OCI-LY1 (cell line): ENCODE measurements around the gene POLR2C.
"Not testable (repeated sequence)": the region's sequence is repeated elsewhere in the genome, so short reads cannot be mapped to it uniquely, and the experiment has no call there.

ENCODE experiments used
- H2AFZ ChIP-seq: fragments of 200-600 bp; sonication (generic), shearing (Covaris generic); 2 replicates; pipeline ENCODE4 v1.6.0; 2014; ENCODE audit warnings: antibody characterized with exemption, mild to moderate bottlenecking, low read length
- H3F3A ChIP-seq: fragments of 200-600 bp; sonication (generic), shearing (Covaris generic); 2 replicates; pipeline ENCODE4 v1.6.0; 2014; ENCODE audit warnings: mild to moderate bottlenecking, antibody characterized with exemption, low read length, moderate library complexity; ENCODE audit not compliant: insufficient read depth
- H3K27ac ChIP-seq: fragments of 200-600 bp; sonication (generic); 2 replicates; pipeline ENCODE4 v1.5.1; 2014; ENCODE audit warnings: low read length, mixed run types, mild to moderate bottlenecking, low read depth; ENCODE audit not compliant: poor library complexity, severe bottlenecking
- H3K27me3 ChIP-seq: fragments of 200-600 bp; sonication (generic); 2 replicates; pipeline ENCODE4 v1.6.0; 2014; ENCODE audit warnings: antibody characterized with exemption, mild to moderate bottlenecking, low read length, moderate library complexity; ENCODE audit not compliant: insufficient read depth
- H3K36me3 ChIP-seq: fragments of 200-600 bp; sonication (generic); 2 replicates; pipeline ENCODE4 v1.6.1; 2014; ENCODE audit warnings: mild to moderate bottlenecking, antibody characterized with exemption, low read length, moderate library complexity, mixed read lengths; ENCODE audit not compliant: insufficient read depth
- H3K4me1 ChIP-seq: fragments of 200-600 bp; sonication (generic); 2 replicates; pipeline ENCODE4 v1.5.1; 2014; ENCODE audit warnings: mild to moderate bottlenecking, low read length, moderate library complexity; ENCODE audit not compliant: insufficient read depth, severe bottlenecking
- H3K4me2 ChIP-seq: fragments of 200-600 bp; sonication (generic), shearing (Covaris generic); 2 replicates; pipeline ENCODE4 v1.6.1; 2014; ENCODE audit warnings: low read length
- H3K4me3 ChIP-seq: fragments of 200-600 bp; sonication (generic); 2 replicates; pipeline ENCODE4 v1.5.1; 2014; ENCODE audit warnings: low read length, low read depth, mild to moderate bottlenecking, mixed read lengths; ENCODE audit not compliant: poor library complexity, severe bottlenecking
- H3K79me2 ChIP-seq: fragments of 200-600 bp; shearing (Covaris generic); 2 replicates; pipeline ENCODE4 v1.6.1; 2016; ENCODE audit warnings: mixed run types, low read length, mixed read lengths; ENCODE audit not compliant: insufficient read depth
- H3K9ac ChIP-seq: fragments of 200-600 bp; sonication (generic), shearing (Covaris generic); 2 replicates; pipeline ENCODE4 v1.6.1; 2014; ENCODE audit warnings: mild to moderate bottlenecking, low read length, mixed read lengths
- H3K9me2 ChIP-seq: fragments of 200-600 bp; sonication (generic), shearing (Covaris generic); 2 replicates; pipeline ENCODE4 v1.6.1; 2014; ENCODE audit warnings: low read depth, mild to moderate bottlenecking, low read length, mixed read lengths
- H3K9me3 ChIP-seq: fragments of 200-600 bp; shearing (Covaris generic); 2 replicates; pipeline ENCODE4 v1.6.1; 2014; ENCODE audit warnings: low read length, mixed read lengths
- H4K20me1 ChIP-seq: fragments of 200-600 bp; sonication (generic), shearing (Covaris generic); 2 replicates; pipeline ENCODE4 v1.6.0; 2016; ENCODE audit warnings: mild to moderate bottlenecking, low read length; ENCODE audit not compliant: insufficient read depth
- CTCF ChIP-seq: fragments of 200-600 bp; sonication (generic), shearing (Covaris generic); IDR thresholded peaks from 2 replicates; pipeline ENCODE4 v1.5.1; 2017; ENCODE audit warnings: mild to moderate bottlenecking, antibody characterized with exemption, low read length, moderate library complexity, mixed read lengths
- EZH2 ChIP-seq: fragments of 200-600 bp; sonication (generic), shearing (Covaris generic); IDR thresholded peaks from 2 replicates; pipeline ENCODE4 v1.8.0; 2017; ENCODE audit warnings: borderline replicate concordance, mixed run types, mild to moderate bottlenecking, antibody characterized with exemption, low read length, moderate library complexity, mixed read lengths

POLR2C gene

GRCh38 chr16:57497121-57497520 lies 34.6 kb downstream of the POLR2C start:
- H3K4me3 ChIP-seq, result no peak overlapping the region
- H3K4me1 ChIP-seq, result no peaks in the 10 kb centered on the region
- TF ChIP-seq CTCF, result no peak
- TF ChIP-seq EZH2, result no peak
- no peak overlapping the region for H3K4me2 ChIP-seq
- no peak overlapping the region for H3K9ac ChIP-seq
- H3K79me2 ChIP-seq, result no peaks in the 10 kb centered on the region
- no peak overlapping the region for H3K27ac ChIP-seq
- no peaks in the 10 kb centered on the region for H3F3A ChIP-seq
- no peaks in the 10 kb centered on the region for H3K36me3 ChIP-seq
- no peaks in the 10 kb centered on the region for H4K20me1 ChIP-seq
- H3K9me3 ChIP-seq, result no peaks in the 10 kb centered on the region
- no peaks in the 10 kb centered on the region for H3K9me2 ChIP-seq
- H2AFZ ChIP-seq, result no peak overlapping the region
- 0 out of 2 replicates have a peak, but pooled peaks cover 6% of the 10 kb centered on the region for H3K27me3 ChIP-seq

DNA sequence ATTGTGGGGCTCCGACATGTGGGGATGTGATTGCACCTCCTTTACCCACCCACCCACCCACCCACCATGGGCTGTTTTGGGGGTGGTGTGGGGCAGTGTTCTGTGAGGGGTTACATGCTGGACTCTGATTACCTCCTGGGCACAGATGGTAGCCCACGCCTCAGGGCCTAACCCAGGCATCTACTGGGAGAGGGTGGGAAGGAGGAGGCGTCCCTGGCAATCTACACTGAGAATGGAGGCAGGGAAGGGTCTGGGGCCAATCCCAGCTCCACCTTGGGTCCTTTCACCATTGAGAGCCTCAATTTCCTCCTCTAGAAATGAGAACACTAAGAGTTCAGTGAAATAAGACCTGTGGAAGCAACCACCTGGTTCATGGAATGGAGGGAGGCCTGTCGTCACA lies 35.6 kb downstream of the POLR2C start:
- Histone ChIP-seq H2AFZ (no peak overlapping the region), H3K4me2 (no peak overlapping the region), H3K27me3 (0 out of 2 replicates have a peak, but pooled peaks cover 6% of the 10 kb centered on the region), H3K36me3 (no peaks in the 10 kb centered on the region), H4K20me1 (no peaks in the 10 kb centered on the region), H3K79me2 (no peaks in the 10 kb centered on the region), H3K9me2 (no peaks in the 10 kb centered on the region), H3K4me1 (no peaks in the 10 kb centered on the region), H3K9me3 (no peaks in the 10 kb centered on the region), H3K27ac (no peak overlapping the region), H3K9ac (no peak overlapping the region), H3F3A (no peaks in the 10 kb centered on the region), H3K4me3 (no peak overlapping the region)
- TF ChIP-seq EZH2, result no peak
- TF ChIP-seq CTCF, result no peak

DNA sequence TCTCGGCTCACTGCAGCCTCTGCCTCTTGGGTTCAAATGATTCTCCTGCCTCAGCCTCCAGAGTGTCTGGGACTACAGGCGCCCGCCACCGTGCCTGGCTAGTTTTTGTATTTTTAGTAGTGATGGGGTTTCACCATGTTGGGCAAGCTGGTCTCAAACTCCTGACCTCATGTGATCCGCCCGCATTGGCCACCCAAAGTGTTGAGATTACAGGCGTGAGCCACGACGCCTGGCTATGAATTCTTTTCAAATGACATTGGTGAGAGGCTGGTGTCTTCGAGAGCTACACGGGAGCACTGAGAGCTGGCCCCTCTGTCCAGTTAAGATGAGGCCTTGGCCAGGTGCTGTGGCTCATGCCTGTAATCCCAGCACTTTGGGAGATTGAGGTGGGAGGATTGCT lies 37.5 kb downstream of the POLR2C start:
- not testable (repeated sequence) for H3K4me2 ChIP-seq, H3K4me1 ChIP-seq, H3K9me2 ChIP-seq, H3K9ac ChIP-seq, H2AFZ ChIP-seq, H3K27me3 ChIP-seq, H4K20me1 ChIP-seq, H3K9me3 ChIP-seq, H3K79me2 ChIP-seq, H3K27ac ChIP-seq, H3K36me3 ChIP-seq, H3K4me3 ChIP-seq, H3F3A ChIP-seq

DNA sequence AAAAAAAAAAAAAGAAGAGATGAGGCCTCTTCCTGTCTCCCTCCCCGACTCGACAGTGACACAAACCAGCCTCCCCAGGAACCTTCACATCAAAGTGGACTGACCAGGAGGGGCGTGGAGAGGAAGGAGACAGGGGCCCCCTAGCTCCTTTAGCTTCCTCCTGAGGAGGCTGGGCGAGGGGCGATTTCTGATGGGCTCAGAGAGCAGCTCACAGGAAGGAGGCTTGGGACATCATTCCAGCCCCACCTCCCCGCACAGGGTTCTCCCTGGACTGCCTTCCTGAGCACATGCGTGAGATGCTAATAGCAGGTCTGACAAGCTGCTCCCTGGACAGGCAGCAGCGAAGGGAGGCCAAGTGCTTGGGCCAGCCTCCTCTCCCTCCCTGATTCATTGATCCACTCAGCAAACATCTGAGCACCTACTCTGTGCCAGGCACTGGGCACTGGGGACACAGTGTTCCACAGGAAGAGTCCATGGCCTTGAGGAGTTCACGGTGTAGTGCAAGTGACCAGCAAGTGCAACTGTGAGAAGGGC lies 38.2 kb downstream of the POLR2C start:
- Histone ChIP-seq H3F3A (no peaks in the 10 kb centered on the region), H4K20me1 (no peaks in the 10 kb centered on the region), H3K9ac (no peak overlapping the region), H3K4me1 (no peaks in the 10 kb centered on the region), H3K27ac (no peak overlapping the region), H3K4me2 (no peak overlapping the region), H3K36me3 (no peaks in the 10 kb centered on the region), H2AFZ (no peak overlapping the region), H3K27me3 (0 out of 2 replicates have a peak, but pooled peaks cover 6% of the 10 kb centered on the region), H3K4me3 (no peak overlapping the region), H3K9me3 (no peaks in the 10 kb centered on the region), H3K79me2 (no peaks in the 10 kb centered on the region), H3K9me2 (no peaks in the 10 kb centered on the region)
- TF ChIP-seq EZH2 (no peak), CTCF (no peak)
